ENCODE results near the gene ATPAF1. TPM values are rescaled to one million over a fixed set of nuclear protein-coding genes. Genes with fewer than 3 reads are reported as not detected.
A peak's percentile ranks its signal among the peaks of the same experiment; 100 is the strongest.

ATPAF1 gene
- total RNA-seq, 1 donor from 2014 or later = 24.5 TPM

GRCh38 chr1:46605232-46605631, 62.9 kb downstream of the ATPAF1 start:
- H3K9me3 Mint-ChIP-seq = no peaks in the 10 kb centered on the region
- ChIA-PET POLR2A (interaction anchor here (6.5 kb wide), 1 partner anchor 10 kb away, joined by 108 read pairs; the partner anchor contains the start of gene MOB3C), CTCF (no interaction called here)
- no peak overlapping the region for H3K27ac Mint-ChIP-seq
- peak overlapping the region; percentile 95 for H3K4me3 Mint-ChIP-seq
- peaks cover 17% of the 10 kb centered on the region for H3K4me1 Mint-ChIP-seq
- intact Hi-C loops (cut with micrococcal nuclease) = loop anchor here (2.0 kb wide), 1 partner anchor 358 kb away; the partner anchor contains the start of gene RAD54L
- H3K27me3 Mint-ChIP-seq = no peaks in the 10 kb centered on the region
- no peak for ATAC-seq (ENCODE audit: low read depth)
- TF ChIP-seq CTCF (IDR thresholded peaks at IDR 0.05) = no peak
- H3K36me3 Mint-ChIP-seq (ENCODE audit: low read depth) = peaks cover 31% of the 10 kb centered on the region
- no peak for DNase-seq

GRCh38 chr1:46603858-46604549, 64.2 kb downstream of the ATPAF1 start, which contains the start of gene MKNK1:
Gene MKNK1, minus strand, starts transcription at chr1:46604268. Its CDS starts 20,941 bp downstream, at chr1:46583327.
- peaks cover 18% of the 10 kb centered on the region for H3K36me3 Mint-ChIP-seq (ENCODE audit: low read depth)
- H3K4me1 Mint-ChIP-seq = peaks cover 17% of the 10 kb centered on the region
- H3K4me3 Mint-ChIP-seq = peak within 1 kb of the TSS; percentile 95
- H3K27ac Mint-ChIP-seq = peak within 1 kb of the TSS; percentile 86
- POLR2A ChIA-PET = interaction anchor here (0.5 to 6.5 kb wide), 12 partner anchors 9 to 278 kb away, joined by 3 to 108 read pairs (median 4); partner anchors contain the start of genes EFCAB14 and MOB3C
- H3K27me3 Mint-ChIP-seq = no peaks in the 10 kb centered on the region
- no peak for TF ChIP-seq CTCF (IDR thresholded peaks at IDR 0.05)
- CTCF ChIA-PET = interaction anchor here (0.7 to 1.9 kb wide), 3 partner anchors 12 to 157 kb away, joined by 3 to 11 read pairs (median 3); partner anchors contain the start of gene MOB3C
- H3K9me3 Mint-ChIP-seq = no peaks in the 10 kb centered on the region
- DNase-seq = peak; percentile 97
- intact Hi-C loops (cut with micrococcal nuclease) = loop anchor here (1.0 to 5.0 kb wide), 5 partner anchors 12 to 917 kb away; partner anchors contain the start of genes ATPAF1, EFCAB14, GPBP1L1 and MOB3C
- ATAC-seq (ENCODE audit: low read depth) = peak; percentile 99

GRCh38 chr1:46603481-46603857, 64.7 kb downstream of the ATPAF1 start:
- CTCF ChIA-PET = interaction anchor here (1.1 to 1.9 kb wide), 2 partner anchors 121 to 157 kb away, joined by 3 to 11 read pairs; no protein-coding TSS in a partner anchor
- ATAC-seq (ENCODE audit: low read depth) = no peak
- H3K4me1 Mint-ChIP-seq = peaks cover 18% of the 10 kb centered on the region

GRCh38 chr1:46601257-46602007, 66.7 kb downstream of the ATPAF1 start:
- ChIA-PET POLR2A (interaction anchor here (6.5 kb wide), 1 partner anchor 14 kb away, joined by 108 read pairs; the partner anchor contains the start of gene MOB3C), CTCF (no interaction called here)
- intact Hi-C loops (cut with micrococcal nuclease) = loop anchor here (5.0 kb wide), 2 partner anchors 66 to 914 kb away; partner anchors contain the start of genes ATPAF1, GPBP1L1 and TMEM69
- ATAC-seq (ENCODE audit: low read depth) (no peak), DNase-seq (no peak)
- Mint-ChIP-seq H3K4me1 (peaks cover 21% of the 10 kb centered on the region), H3K27me3 (no peaks in the 10 kb centered on the region), H3K4me3 (no peak overlapping the region), H3K27ac (peak overlapping the region; percentile 53), H3K9me3 (no peaks in the 10 kb centered on the region), H3K36me3 (ENCODE audit: low read depth) (peaks cover 11% of the 10 kb centered on the region)
- TF ChIP-seq CTCF (IDR thresholded peaks at IDR 0.05) = no peak

More at GRCh38 chr1:46603481-46603857, 64.7 kb downstream of the ATPAF1 start:
- H3K27ac Mint-ChIP-seq = peak overlapping the region; percentile 86
- intact Hi-C loops (cut with micrococcal nuclease) = loop anchor here (5.0 kb wide), 2 partner anchors 64 to 916 kb away; partner anchors contain the start of genes ATPAF1, GPBP1L1 and TMEM69
- POLR2A ChIA-PET = interaction anchor here (1.0 to 6.5 kb wide), 7 partner anchors 12 to 278 kb away, joined by 3 to 108 read pairs (median 5); partner anchors contain the start of genes EFCAB14 and MOB3C
- H3K9me3 Mint-ChIP-seq = no peaks in the 10 kb centered on the region
- H3K27me3 Mint-ChIP-seq = no peaks in the 10 kb centered on the region
- peaks cover 13% of the 10 kb centered on the region for H3K36me3 Mint-ChIP-seq (ENCODE audit: low read depth)
- H3K4me3 Mint-ChIP-seq = peak overlapping the region; percentile 95
- TF ChIP-seq CTCF (IDR thresholded peaks at IDR 0.05) = no peak
- DNase-seq = no peak

All from activated B cell treated with CpG ODN at 0.5 μM for 24 hours (primary cell).